ENCODE results near the gene TPRN.
A peak's percentile ranks its signal among the peaks of the same experiment; 100 is the strongest.

The TPRN gene

GRCh38 chr9:137225699-137226331 is 25.3 kb upstream of the TPRN start:
- DNase-seq (ENCODE audit: low read depth), result no peak

DNA sequence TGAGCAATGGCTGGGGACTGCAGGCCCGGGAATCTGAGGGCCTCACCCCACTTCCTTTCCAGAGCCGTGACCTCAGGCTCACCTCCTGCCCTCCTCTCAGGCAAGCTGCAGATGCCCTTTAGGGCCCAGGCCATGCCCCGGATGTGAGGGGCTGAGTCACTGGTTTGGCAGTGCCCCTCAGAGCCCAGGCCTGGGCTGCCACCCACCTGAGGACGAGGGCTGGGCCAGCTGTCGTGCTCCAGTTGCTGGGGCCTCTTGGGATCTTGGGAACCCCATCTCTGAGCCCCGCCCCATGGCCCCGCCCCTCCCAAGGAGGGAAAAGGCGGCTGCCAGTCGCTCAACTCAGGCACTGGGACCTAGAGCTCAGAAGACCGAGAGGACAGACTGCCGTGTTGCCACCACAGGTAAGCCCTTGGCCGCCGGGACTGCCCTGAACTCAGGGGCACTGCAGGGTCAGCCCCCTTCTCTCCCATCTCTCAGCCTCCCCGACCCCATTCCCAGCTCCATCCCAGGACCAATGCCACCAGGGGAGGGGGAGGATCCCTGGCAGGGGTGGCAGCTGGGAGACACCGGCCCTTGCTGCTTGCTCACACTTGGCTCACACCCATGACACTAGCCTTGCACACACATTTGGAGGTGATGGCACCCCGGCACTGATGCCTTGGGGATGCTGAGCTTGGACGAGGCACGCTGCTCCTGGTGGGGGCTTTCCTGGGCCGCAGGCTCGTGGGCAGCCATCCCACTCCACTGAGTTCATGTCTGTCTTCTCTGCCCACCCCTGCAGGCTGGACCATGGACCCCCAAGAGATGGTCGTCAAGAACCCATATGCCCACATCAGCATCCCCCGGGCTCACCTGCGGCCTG is 24.5 kb upstream of the TPRN start, which contains the start of gene CYSRT1:
CYSRT1 (plus strand) TSS at position 345 of the 865 bp plus-strand sequence; CDS start at position 793, 448 bp downstream.
- no peak for DNase-seq (ENCODE audit: low read depth)

DNA sequence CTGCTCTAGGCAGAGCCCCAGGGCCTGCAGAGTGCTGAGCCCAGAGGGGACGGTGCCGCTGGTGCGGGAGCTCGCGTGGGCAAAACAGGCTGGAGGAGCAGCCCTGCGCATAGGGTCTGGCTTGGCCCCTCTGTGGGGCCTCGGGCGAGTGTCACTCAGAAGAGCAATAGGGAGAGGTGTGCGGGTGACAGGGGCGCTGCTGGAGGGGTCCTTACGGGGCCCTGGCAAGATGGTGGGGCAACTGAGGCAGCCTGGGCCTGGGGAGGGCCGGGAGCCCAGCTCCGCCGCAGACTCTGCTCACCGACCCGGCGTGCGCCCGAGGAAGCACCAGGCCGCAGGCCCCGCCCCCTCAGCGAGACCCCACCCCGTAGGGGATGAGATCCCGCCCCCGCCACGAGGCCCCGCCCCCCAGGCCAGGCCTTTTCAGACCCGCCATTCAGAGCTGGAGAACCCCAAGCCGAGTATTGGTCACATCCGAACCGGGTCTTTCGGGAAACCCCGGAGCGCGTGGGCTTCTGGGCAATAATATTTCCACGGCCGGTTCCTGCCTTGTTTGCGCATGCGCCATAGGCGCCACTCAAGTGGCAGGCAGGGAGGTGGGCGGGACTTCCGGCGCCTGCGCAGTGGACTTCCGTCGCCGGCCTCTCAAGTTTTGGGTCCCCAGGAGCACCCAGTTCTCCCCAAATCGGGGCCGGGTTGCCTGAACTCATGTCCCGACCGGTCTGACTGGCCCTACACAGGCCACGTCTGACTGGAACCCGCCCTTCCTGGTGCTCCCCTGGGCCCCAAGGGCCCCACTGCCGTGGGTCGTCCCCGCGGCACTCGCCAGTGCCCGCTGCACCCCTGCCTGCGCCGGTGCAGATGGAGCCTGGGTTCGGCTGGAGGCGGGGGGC is 22.8 kb upstream of the TPRN start:
- peak; percentile 97 for DNase-seq (ENCODE audit: low read depth)

DNA sequence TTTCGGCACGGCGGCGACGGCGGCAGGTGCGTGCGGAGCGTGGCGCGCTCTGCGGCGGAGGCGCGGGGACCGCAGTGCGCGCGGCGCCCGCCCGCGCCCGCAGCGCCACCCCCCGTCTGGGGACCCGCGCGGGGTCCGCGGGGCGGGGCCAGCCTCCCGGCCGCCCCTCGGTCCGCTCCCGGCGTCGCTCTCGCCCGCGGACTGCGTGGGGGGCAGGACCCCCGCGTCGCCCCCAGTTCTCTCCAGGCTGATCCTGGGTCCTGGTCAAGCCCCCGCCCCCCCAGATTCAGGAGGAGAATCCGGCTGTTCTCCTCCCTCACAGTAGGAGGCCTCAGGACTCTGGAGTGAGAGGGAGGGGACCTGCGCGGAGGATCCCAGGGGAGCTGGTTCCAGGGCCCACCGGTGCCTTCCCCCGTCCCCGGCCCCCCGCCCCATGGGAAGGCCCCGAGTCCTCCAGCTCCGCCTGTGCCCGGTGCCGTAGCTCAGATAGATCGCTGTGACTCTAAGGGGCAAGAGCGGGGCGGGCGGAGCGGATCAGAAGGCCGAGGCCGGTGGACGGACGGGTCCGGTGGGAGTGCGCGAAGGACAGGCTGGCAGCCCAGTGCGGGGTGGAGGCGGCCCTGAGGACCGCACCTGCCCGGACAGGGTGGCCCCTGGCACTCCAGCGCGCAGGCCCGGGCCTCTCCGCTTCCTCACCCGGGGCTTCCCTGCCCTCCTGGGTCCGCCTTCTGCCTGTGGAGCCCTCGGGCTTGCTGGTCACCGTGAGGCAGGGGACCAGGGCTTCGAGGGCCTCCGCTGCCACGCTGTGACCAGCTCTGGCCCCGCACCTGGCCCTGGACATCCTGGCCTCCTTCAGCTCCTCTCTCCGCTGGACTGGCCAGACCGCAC is 21.9 kb upstream of the TPRN start, which contains the start of gene RNF208:
RNF208 (minus strand) TSS at position 51 of the 888 bp plus-strand sequence. CDS start 1,028 bp downstream, outside the sequence.
- DNase-seq (ENCODE audit: low read depth), result no peak

DNA sequence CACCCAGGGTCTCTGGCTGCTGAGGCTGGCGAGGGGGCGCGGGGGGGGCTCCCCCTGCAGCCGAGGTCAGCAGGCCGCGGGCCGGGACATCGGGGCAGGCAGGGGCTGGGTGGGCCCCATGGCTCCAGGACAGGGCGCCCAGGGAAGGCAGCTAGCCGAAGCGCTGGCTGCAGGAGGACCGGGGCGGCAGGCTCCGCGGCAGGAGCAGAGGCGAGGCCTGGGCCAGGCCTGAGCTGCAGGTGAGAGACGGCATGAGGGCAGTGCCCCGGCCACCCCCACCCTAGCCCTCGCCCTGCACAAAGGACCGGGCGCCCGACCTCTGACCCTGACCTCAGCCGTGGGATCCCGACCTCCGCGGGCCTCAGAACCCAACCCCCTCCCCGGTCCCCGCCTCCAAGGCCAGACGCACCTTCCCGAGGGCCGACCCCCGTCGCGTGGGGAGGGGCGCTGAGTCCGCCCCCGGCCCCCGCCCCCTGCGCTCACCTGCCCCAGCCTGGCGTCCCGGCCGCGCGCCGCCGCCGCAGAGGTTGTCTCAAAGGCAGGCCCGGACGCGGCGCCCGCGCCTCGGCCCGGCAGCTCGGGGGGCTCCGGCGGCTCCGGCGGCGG is 21.1 kb upstream of the TPRN start:
- DNase-seq (ENCODE audit: low read depth), result no peak

GRCh38 chr9:137221095-137221505 is 20.6 kb upstream of the TPRN start:
- no peak for DNase-seq (ENCODE audit: low read depth)

DNA sequence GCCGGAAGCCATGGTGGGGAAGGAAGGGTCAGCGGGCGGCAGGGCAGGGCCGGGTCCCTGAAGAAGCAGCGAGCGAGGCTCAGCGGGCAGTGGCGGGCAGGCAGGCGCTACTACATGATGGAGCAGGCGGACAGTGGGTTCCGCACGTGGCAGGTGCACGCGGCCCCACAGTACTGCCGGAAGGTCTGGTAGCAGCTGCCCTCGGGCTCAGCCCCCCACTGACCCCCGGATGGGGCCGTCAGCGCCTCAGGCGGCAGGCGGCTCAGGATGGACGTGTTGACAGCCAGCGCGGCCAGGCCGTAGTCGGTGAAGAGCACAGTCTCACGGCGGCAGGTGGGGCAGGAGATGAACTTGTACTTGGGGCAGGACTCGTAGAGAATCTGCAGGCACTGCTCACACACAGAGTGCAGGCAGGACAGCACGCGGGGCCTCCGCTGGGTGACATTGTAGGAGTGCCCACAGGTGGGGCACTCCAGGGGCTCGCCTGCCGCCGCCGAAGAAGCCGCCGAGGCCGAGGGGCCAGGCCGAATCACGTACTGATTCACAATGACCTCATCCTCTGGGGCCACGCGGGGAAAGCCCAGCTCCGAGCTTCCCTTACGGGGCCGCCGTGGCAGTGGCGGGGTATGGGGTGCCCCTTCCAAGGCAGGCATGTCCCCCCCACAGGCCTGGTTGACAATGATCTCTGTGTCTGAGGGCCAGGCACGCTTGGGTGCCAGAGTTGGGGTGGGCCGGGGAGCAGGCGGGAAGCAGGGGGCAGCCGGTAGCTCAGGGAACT is 20.0 kb upstream of the TPRN start:
- no peak for DNase-seq (ENCODE audit: low read depth)

DNA sequence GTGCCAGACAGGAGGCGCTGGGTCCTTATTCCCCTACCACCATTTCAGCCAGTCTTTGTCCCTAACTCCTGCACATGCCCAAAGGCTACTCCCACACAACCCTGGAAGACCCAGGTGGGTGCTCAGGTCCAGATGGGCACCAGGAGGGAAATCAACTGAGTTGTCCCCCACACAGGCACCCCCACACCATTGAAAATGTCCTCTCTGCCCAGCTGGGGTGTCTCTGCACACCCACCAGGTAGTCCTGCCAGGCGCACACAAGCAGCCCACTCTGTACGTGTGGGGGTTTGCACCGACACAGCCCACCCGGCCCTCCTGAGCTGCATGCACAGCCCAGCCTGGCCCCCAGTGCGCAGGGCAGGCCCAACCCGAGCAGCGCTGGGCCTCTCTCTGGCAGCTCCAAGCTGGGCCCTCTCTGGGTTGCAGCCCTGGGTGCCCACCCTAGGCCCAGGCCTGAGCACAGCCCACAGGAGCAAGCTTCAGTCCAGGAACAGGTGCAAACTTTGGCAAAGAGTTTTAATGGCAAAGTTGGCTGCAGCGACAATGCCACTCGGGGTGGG is 19.3 kb upstream of the TPRN start:
- no peak for DNase-seq (ENCODE audit: low read depth)

DNA sequence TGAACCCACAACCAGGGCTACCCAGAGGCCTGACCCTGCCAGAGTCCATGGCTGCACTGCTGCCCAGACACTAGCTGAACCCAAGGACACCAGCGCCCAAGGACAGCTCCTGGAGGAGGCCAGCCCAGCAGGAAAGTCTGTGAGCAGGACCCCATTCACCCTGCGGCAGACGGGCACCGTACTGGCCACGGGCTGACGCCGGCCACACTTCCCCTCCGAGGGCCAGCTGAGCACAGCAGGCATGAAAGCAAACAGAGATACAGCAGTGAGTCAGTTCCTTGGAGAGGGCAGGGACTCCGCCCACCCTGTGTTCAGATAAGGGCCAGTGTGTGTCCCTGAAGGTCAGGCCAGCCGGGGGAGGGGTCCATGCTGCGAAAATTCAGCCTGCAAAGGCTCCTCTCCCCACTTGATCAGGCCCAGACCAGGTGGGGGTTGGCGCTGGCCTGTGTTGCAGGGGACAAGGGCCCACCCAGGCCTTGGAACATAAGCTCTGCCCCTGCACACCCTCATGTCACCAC is 18.3 kb upstream of the TPRN start:
- DNase-seq (ENCODE audit: low read depth), result no peak

- DNase-seq (ENCODE audit: low read depth), result no peak
Measured at GRCh38 chr9:137218212-137218753, 17.7 kb upstream of the TPRN start.

- DNase-seq (ENCODE audit: low read depth), result no peak
Measured at GRCh38 chr9:137217276-137218211, 17.0 kb upstream of the TPRN start.

- no peak for DNase-seq (ENCODE audit: low read depth)
Measured at GRCh38 chr9:137216188-137216965, 15.8 kb upstream of the TPRN start.

GRCh38 chr9:137215196-137215986 is 14.8 kb upstream of the TPRN start:
- DNase-seq (ENCODE audit: low read depth), result no peak

DNA sequence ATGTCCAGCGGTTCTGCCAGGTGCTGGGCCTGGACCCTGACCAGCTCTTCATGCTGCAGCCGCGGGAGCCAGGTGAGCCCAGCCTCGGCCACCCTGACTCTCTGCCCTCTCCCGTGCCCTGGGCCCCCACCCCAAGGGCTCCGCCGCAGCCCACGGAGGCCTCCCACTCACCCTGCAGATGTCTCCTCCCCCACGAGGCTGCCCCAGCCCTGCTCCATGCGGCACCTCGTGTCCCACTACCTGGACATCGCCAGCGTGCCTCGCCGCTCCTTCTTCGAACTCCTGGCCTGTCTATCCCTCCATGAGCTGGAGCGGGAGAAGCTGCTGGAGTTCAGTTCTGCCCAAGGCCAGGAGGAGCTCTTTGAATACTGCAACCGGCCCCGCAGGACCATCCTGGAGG is 14.1 kb upstream of the TPRN start:
- DNase-seq (ENCODE audit: low read depth), result no peak

GRCh38 chr9:137213160-137214060 is 12.9 kb upstream of the TPRN start:
- DNase-seq (ENCODE audit: low read depth), result no peak

Data from stimulated activated CD8-positive, alpha-beta memory T cell treated with anti-CD3 and anti-CD28 coated beads, Interleukin-7, amount 100 ng/mL, for 24 hours (primary cell).